HG03558 (cell line): ENCODE data around the gene ABCC11.

Experiments
- ATAC-seq: cut with Tn5 transposase; IDR thresholded peaks from one replicate; pipeline ENCODE4 v1.9.1; 2021; ENCODE audit warnings: moderate number of reproducible peaks; ENCODE audit not compliant: unreplicated experiment; ENCODE audit errors: extremely low read depth

The ABCC11 gene

DNA sequence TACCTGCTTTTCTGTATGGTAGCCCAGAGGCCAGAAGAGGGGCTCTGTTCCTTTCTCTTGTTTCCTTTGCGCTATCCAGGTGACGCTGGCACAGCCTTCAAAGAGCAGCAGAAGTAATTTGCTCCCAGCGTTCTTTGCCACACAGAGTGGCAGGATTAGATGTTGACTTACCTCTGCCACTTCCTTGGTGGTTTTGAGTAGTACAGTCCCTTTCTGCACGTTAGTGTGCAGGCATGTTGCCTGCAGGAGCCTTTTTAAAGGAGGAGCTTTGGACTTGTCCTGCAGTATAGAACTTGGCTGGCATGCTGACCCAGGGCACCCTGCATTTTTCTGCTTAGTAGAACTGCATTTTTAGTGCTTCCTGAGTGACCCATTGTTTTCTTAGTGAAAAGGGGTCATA is at the start of gene ABCC11:
ABCC11 (minus strand) TSS at position 229 of the 400 bp plus-strand sequence. CDS start 15,618 bp downstream, outside the sequence.
- no peak for ATAC-seq

DNA sequence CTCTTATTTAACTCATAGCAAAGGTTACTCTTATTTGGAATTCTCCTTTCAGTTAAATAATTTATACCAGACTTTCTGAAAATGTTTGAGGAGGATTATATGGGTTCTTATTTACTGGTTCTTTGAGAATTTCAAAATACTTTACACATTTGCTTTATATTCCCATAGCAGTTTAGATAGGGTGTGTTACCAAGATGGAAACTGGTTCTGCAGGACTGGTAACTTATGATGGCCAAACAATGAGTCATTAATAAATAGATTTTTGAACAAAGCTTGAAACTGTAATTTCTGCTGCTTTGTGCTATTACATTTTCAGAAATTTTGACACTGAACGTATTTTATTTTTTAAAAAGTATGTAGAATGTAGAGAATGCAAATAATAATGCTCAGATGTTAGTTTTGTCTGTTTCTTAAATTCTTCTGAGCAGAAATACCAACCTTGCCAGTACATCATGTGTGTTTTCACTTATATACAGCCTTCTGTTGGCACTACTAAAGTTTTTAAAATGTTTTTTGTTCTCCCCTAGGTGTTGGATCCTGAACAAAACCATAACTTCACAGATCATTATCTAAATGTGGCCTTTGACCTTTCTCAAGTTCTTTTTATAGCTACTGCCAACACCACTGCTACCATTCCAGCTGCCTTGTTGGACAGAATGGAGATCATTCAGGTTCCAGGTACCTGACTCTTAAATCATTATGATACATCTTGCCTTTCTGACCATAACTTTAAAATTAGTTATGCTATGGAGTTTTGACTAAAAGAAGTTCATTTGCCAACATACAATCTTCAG is 48.3 kb upstream of the ABCC11 start:
- ATAC-seq = no peak

DNA sequence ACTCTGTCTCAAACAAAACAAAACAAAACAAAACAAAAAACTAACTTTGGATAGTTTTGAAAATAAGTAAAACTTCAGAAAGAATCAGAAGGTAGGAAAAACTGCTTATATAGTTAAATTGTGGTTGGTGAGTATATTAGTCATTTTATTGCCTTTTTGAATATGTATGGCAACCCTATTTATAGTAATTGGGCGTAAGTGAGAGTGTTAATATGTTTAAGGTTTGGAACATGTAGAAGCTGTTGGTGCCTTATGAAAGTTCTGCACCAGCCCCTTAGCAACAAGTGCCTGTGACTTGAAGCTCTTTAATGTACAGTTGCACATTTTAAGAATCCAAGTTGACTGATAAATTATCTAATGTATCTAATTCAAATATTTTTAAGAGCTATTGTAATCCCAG is 47.4 kb upstream of the ABCC11 start:
- no peak for ATAC-seq

DNA sequence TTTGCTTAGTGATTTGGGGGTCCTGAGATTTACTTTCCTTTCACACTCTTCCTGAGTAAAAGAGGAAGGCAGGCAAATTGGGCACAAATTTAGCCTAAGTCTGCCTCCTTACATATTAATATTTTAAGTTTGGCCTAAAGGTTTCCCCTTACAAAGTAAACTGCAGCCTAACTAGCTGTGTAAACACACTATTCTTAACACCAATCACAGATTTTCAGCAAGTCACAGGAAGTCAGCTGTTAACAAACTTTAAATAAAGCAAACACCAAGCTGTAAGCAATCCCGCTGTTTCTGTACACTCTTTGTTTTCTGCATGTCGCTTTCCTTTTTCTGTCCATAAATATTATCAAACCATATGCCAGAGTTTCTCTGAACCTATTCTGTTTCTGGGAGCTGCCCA is 45.1 kb upstream of the ABCC11 start:
- ATAC-seq = no peak

DNA sequence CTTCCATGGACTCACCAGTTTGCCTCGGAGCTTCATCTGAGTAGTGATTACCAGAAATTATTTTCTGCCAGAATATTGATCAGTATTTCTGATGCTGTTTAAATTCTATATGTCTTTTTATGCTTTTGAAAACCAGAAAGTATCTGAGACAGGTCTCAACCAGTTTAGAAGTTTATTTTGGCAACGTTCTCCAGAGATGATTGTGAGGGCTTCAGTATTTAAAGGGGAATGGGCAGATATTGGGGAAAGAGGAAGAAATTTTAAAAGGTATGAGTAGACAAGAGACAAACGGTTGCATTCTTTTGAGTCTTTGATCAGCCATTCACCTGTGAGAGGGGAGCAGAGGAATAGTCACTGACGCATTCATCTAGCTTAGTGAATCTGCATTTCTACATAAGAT is 44.4 kb upstream of the ABCC11 start:
- ATAC-seq = no peak

DNA sequence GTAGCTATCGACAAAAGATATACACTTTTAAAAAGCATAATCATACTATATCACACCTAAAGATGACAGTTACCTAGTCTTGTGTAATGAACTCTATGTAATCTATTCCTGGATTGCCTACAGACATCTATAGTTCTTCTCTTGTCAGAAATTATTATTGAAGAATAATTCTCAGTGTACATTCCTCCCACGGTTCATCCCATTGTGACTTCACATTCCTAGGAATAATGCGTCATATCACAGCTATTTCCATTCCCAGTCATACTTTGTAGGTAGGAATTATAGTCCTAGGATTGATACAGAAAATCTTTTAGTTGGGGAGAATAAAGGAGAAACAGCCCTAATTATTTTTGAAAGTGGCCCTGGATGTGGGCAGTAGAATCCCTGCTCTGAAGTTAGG is 44.0 kb upstream of the ABCC11 start:
- no peak for ATAC-seq

DNA sequence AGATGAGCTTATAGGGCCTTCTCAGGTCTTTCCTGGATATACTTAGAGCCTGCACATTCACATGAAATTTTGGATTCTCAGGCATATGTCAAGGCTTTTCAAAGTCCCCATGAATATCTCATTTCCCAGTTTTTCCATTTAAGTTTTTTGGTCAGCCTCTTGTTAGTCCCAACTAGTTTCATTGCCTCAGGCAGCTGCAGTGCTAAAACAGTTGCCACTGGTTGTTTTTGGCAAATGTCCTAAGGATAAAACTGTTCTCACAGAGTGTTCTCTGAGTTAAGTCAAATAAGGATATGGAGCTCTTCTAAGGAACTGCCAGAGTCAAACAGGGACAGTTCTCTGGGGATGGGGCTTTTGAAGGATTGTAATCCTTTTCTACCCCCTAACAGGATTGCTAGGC is 39.9 kb upstream of the ABCC11 start:
- ATAC-seq = no peak

- ATAC-seq = peak; percentile 57
Observed at GRCh38 chr16:48284772-48285409, 37.6 kb upstream of the ABCC11 start.

GRCh38 chr16:48282636-48283263 is 35.4 kb upstream of the ABCC11 start:
- ATAC-seq = no peak

DNA sequence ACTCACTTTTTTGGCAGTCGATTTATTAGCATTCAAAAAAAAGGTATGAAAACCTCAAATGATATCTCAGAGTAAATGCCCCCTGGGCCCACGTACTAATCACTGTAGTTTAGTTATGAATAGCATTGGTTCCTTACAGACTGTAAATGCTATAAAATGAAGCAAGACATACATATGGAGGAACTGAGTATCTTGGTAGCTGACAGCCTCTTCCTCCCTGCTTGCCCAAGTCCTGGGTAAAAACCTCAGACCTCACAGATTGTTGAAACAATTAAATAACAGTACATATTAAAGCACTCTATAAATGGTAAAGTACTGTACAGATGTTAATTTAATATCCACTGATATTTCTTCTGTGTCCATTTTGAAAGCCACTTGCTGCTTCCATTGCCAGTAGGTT is 33.2 kb upstream of the ABCC11 start:
- no peak for ATAC-seq

GRCh38 chr16:48279199-48279598 is 31.9 kb upstream of the ABCC11 start:
- ATAC-seq = no peak

GRCh38 chr16:48277158-48277557 is 29.8 kb upstream of the ABCC11 start:
- ATAC-seq = no peak

GRCh38 chr16:48276102-48276501 is 28.8 kb upstream of the ABCC11 start:
- no peak for ATAC-seq

GRCh38 chr16:48274476-48274875 is 27.1 kb upstream of the ABCC11 start:
- ATAC-seq = no peak

- ATAC-seq = no peak
Observed at GRCh38 chr16:48272837-48273421, 25.6 kb upstream of the ABCC11 start.

GRCh38 chr16:48271728-48272127 is 24.4 kb upstream of the ABCC11 start:
- no peak for ATAC-seq

- no peak for ATAC-seq
Observed at GRCh38 chr16:48269011-48269410, 21.7 kb upstream of the ABCC11 start.

DNA sequence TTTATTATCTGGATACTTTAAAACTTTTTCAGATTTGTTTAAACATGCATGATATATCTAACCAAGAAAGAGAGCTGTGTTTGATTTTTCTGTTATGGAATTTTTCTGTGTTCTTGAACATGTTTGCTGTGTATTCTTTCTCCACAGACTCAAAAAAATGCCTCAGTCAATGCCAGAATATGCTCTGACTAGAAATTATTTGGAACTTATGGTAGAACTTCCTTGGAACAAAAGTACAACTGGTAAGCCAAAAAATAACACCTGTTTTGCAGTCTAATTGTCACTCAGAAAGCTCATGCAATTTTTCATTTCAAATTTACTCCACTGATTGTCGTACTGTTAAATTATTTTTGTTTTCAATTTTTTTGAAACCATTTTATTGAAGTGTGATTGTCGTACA is 15.3 kb upstream of the ABCC11 start:
- ATAC-seq = no peak

DNA sequence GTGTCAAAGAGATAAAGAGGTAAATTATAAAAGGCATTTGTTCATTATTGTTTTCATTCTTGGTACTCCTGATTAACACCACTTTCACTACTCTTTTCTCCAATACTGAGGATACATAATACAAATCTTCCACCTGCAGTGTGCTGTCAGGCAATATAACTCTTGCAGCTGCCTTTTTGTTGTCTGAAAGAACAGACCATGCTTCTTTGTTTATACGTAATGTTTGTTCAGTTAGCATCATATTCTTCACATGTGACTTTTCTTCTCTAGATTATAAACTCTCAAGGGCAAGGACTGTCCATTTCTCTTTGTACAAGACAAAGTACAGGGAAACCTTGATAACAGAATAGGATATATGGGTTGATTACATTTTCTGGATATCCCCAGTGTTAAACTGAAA is 14.2 kb upstream of the ABCC11 start:
- ATAC-seq = no peak

- no peak for ATAC-seq
Observed at GRCh38 chr16:48256579-48257177, 9.3 kb upstream of the ABCC11 start.

DNA sequence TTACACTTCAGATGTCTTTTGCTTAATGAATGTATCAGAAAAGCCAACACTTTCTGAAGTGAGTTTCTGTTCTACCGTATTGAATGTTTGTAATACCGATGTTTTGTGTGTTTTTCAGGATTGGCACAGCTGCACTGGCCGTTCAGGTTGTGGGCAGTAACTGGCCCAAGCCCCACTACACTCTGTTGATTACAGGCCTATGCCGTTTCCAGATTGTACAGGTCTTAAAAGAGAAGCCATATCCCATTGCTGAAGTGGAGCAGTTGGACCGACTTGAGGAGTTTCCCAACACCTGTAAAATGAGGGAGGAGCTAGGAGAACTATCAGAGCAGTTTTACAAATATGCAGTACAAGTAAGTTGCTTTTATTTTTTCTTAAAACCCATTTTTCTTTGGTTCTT is 4.7 kb upstream of the ABCC11 start:
- ATAC-seq = no peak
